Spinal cord (tissue), 10 donors: ENCODE results near the gene FBXL14. TPM values are rescaled to one million over a fixed set of nuclear protein-coding genes. Genes with fewer than 3 reads are reported as not detected.

ENCODE experiments used
- DNase-seq, 6 donors: peaks; one replicate each; pipeline versions ENCODE4 v3.0.0 to v3.0.0-alpha.2; 2013 to 2015; ENCODE audit warnings: low spot score in 6 of 6, low read depth in 4 of 6
- H3K27ac ChIP-seq: one replicate; pipeline ENCODE4 v1.5.1; 2013; ENCODE audit warnings: low read depth, low read length, control low read depth
- H3K27me3 ChIP-seq: one replicate; pipeline ENCODE4 v1.6.1; 2013; ENCODE audit warnings: low read length; ENCODE audit not compliant: control insufficient read depth, insufficient read depth
- H3K36me3 ChIP-seq: one replicate; pipeline ENCODE4 v1.6.1; 2013; ENCODE audit warnings: low read length; ENCODE audit not compliant: control insufficient read depth, insufficient read depth
- H3K4me1 ChIP-seq: one replicate; pipeline ENCODE4 v1.6.1; 2013; ENCODE audit warnings: low read length; ENCODE audit not compliant: control insufficient read depth, insufficient read depth
- H3K4me3 ChIP-seq: one replicate; pipeline ENCODE4 v1.5.1; 2013; ENCODE audit warnings: low read depth, low read length, control low read depth
- H3K9me3 ChIP-seq: one replicate; pipeline ENCODE4 v1.6.1; 2013; ENCODE audit warnings: low read length; ENCODE audit not compliant: control insufficient read depth, insufficient read depth
- WGBS: methylation state at CpG from one replicate; pipeline ENCODE4 v1.1.5; 2013; ENCODE audit warnings: missing lambda C conversion rate; ENCODE audit not compliant: insufficient coverage; 5-methylcytosine and 5-hydroxymethylcytosine counted together
- polyA plus RNA-seq, 2 donors: library from polyadenylated mRNA; unstranded; fragments of 120-200 nt; gene quantifications; one replicate each; pipeline ENCODE4 v1.2.1, GENCODE V29; 2013; ENCODE audit not compliant: insufficient read length in 2 of 2
- total RNA-seq, 2 donors: library from RNA; depleted of rRNA in 1 of 2; stranded (reverse); fragments of 120-200 nt in 1 of 2; fragments of >200 nt in 1 of 2; gene quantifications; one replicate each; pipeline versions ENCODE4 v1.2.3 to v1.2.4, GENCODE V29; 2013 to 2014
- donor health status: healthy.

FBXL14 gene
- total and polyA plus RNA-seq, 4 donors: 11.0 to 17.1 (median 15.8) TPM

DNA sequence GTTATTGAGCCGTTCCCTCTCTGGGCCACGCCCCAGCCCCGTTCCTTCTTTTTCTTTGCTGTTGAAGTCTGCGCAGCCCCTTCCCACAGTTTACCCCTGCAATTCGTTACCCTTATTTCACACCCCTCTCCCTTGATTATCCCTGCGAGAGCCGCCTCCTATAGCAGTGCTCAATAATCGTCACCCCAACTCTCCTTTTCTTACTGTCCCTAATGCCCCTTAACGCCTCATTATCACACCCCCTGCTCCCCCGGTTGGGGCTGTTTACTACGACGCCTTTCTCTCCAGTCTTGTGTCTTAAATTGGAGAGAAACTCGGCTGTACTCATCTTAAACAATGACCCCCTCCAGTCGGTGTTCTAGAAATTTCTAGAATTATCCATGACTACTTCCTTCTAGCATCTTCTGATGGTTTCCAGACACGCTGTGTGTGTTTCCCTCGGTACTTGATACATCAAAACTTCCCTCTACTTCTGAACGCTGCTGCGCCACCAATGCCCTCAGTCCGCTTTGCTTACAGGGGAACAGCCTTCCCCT lies 713 bp upstream of the FBXL14 start:
- Histone ChIP-seq H3K36me3 (peaks cover 13% of the 10 kb centered on the region), H3K9me3 (no peaks in the 10 kb centered on the region), H3K27me3 (no peaks in the 10 kb centered on the region), H3K4me3 (peak overlapping the region; percentile 86), H3K4me1 (peaks cover 30% of the 10 kb centered on the region), H3K27ac (peak overlapping the region; percentile 96)
- 2% methylated on average over 15 of the region's 19 CpGs for WGBS
- DNase-seq: peak in 2 of 6 donors; percentile 64 to 76

DNA sequence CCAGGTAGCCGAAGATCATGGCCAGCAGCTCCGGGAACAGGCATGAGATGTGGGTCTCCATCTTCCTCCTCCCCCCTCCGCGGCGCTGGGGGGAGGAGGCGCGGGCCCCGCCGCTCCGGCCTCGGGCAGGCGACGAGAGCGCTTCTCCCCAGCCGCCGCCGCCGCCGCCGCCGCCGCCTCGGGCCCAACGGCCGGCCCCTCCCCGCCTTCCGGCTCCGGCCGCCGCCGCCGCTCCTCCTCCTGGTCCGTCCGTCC lies 448 bp downstream of the FBXL14 start:
- peak overlapping the region; percentile 89 for H3K27ac ChIP-seq
- H3K36me3 ChIP-seq: peaks cover 13% of the 10 kb centered on the region
- WGBS: under 1% methylated on average over 34 of the region's 34 CpGs
- H3K4me1 ChIP-seq: peaks cover 30% of the 10 kb centered on the region
- peak in 1 of 6 donors; percentile 73 for DNase-seq
- peak overlapping the region; percentile 51 for H3K4me3 ChIP-seq
- no peaks in the 10 kb centered on the region for H3K27me3 ChIP-seq
- H3K9me3 ChIP-seq: no peaks in the 10 kb centered on the region

DNA sequence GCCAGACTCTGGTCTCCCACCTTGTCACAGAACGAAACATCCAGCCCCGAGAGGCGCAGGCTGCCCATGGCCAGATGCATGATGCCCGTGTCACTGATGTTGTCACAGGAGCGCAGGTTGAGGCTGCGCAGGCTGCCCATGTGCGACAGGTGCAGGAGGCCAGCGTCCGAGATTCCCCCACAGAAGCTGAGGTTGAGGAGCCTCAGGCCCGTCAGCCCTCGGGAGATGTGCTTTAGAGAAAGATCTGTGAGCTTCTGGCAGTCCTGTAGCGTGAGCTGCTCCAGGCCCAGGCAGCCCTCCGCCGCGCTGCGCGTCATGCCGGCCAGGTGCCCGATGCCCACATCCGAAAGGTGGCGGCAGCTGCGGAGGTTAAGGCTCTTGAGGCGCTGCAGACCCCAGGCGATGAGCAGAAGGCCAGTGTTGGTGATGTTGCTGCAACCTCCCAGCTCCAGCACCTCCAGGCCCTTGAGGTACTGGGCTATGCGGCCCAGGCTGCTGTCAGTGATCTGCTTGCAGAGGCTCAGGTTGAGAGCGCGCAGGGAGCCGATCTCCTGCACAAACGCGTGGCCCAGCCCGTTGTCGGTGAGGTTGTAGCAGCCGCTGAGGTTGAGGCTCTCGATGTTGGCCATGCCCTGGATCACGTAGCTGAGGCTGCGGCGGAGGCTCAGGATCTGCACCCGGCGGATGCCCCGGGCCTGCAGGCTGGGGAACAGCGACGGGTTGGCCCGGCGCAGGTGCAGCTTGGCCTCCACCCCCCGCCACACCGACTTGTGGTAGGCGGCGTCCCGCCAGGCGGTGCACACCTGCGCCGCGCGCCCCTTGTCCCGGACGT lies 991 bp downstream of the FBXL14 start:
- Histone ChIP-seq H3K4me1 (peaks cover 30% of the 10 kb centered on the region), H3K36me3 (peaks cover 13% of the 10 kb centered on the region), H3K27ac (peak overlapping the region; percentile 89), H3K4me3 (peak overlapping the region; percentile 51), H3K27me3 (no peaks in the 10 kb centered on the region), H3K9me3 (no peaks in the 10 kb centered on the region)
- peak in 2 of 6 donors; percentile 59 for DNase-seq
- WGBS: 2% methylated on average over 56 of the region's 56 CpGs

DNA sequence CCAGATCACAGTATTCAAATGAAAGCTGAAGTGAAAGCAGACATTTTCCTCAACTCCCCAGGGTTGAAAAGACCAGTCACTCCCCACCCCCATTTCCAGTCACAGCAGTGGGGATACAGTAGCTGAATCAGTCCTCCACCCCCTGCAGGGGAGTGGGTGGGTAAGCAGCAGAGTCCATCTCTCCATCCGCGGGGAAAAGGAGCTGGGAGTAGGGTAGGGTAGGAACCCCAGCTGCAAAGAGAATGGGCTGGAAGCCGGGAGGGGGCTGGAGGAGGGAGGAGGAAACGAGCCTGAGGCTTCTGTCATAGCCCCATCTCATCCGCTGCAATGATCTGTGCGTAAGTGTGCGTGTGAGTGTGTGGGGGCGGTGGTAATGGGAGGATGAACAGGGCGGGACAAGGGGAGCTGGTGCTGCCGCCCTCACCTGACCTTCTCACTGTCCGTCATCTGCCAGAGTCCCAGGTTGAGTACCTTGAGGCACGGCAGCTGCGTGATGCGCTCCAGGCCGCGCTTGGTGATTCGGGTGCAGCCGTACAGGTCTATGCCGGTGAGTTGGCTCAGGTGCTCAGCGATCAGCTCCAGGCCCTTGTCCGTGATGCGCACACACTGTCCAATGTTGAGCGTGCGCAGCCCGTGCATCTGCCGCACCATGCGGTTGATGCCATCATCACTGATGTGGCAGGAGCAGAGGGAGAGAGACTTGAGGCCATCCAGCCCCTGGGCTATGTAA lies 1.8 kb downstream of the FBXL14 start:
- H3K27me3 ChIP-seq: no peaks in the 10 kb centered on the region
- WGBS: 3% methylated on average over 27 of the region's 27 CpGs
- H3K9me3 ChIP-seq: no peaks in the 10 kb centered on the region
- peak overlapping the region; percentile 89 for H3K27ac ChIP-seq
- DNase-seq: peak in 2 of 6 donors; percentile 73 to 78
- peaks cover 30% of the 10 kb centered on the region for H3K4me1 ChIP-seq
- peaks cover 13% of the 10 kb centered on the region for H3K36me3 ChIP-seq
- peak overlapping the region; percentile 51 for H3K4me3 ChIP-seq

DNA sequence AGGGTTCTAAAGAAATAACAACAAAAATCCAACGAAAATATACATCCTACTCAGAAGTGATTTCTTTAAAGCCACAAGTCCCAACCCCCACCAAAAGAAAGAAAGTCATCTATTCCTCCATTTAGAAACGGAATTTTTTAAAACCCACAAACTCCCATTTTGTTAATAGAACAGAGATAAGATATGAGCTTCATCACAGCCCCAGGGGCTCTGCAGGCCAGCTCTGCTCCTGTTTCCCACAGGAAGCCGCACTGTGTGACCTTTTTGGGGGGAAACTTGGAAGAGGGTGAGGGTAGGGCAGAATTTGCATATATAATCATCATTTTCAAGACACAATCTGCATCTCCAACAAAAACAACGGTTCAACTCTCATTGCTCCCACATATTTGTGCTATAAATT lies 2.8 kb downstream of the FBXL14 start:
- DNase-seq: no peak
- Histone ChIP-seq H3K9me3 (no peaks in the 10 kb centered on the region), H3K4me3 (peak overlapping the region; percentile 51), H3K36me3 (peaks cover 13% of the 10 kb centered on the region), H3K4me1 (peaks cover 32% of the 10 kb centered on the region), H3K27me3 (no peaks in the 10 kb centered on the region), H3K27ac (peak overlapping the region; percentile 89)
- no CpG with 5 or more reads among the region's 4 CpGs for whole genome bisulfite sequencing

DNA sequence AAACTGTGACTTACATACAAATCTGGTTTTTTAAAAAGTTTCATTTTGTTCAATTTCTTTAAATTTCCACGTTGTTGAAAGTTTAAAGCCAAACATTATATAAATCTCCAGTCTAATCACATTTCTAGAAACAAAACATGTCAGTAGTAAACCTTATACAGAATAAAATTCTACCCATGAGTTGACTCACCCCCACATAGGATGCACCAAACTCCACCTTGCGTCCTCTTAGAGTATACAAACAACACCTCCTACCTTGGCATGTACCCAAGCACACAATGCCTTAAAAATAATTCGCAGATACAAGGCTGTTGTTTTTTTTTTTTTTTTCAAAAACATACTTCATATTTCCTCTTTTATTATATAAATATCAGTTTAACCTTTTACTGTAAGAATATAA lies 3.3 kb downstream of the FBXL14 start:
- no peaks in the 10 kb centered on the region for H3K27me3 ChIP-seq
- H3K4me1 ChIP-seq: peaks cover 37% of the 10 kb centered on the region
- peak in 2 of 6 donors; percentile 47 to 80 for DNase-seq
- H3K36me3 ChIP-seq: peaks cover 16% of the 10 kb centered on the region
- WGBS: 7% methylated on average over 2 of the region's 3 CpGs
- no peaks in the 10 kb centered on the region for H3K9me3 ChIP-seq
- H3K27ac ChIP-seq: peak overlapping the region; percentile 89
- peak overlapping the region; percentile 51 for H3K4me3 ChIP-seq

DNA sequence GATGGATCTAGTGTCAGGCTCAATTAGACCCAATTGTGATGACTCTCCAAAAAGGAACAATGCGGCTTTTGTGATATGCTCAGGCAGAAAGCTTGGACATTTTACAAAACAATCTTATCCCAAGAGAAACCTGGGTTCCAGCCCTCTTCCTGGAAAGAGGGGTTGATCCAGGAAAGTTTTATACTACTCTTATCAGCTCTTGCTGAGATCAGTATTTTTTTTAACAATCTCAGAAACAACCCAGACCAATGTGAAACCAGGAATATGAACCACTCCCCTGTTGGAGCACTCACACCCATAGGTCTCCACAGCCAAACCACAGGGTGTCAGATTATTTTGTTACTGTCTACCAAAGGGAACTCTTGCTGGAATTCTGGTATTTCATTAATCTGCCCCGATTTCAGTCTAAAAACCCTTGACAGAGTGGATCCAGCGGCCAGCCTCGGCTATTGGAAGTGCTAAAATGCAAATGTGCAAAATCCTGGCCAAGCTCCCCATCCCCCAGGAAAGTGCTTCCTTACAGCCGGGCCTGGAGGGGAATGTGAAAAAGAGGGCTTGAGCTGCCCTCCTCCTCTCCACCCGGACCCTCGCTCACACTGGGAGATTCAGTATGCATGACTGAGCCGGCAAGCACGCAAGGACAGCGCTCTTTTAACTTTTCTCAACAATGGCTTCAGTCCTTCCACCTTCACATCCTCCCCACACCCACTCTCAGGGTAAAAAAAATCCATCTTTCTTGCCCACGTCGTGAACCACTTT lies 4.0 kb downstream of the FBXL14 start:
- DNase-seq: peak in 2 of 6 donors; percentile 86 to 87
- Histone ChIP-seq H3K4me3 (peak overlapping the region; percentile 51), H3K27ac (peak overlapping the region; percentile 89), H3K27me3 (no peaks in the 10 kb centered on the region), H3K36me3 (peaks cover 16% of the 10 kb centered on the region), H3K4me1 (peaks cover 36% of the 10 kb centered on the region), H3K9me3 (no peaks in the 10 kb centered on the region)
- 12% methylated on average over 9 of the region's 12 CpGs for WGBS

DNA sequence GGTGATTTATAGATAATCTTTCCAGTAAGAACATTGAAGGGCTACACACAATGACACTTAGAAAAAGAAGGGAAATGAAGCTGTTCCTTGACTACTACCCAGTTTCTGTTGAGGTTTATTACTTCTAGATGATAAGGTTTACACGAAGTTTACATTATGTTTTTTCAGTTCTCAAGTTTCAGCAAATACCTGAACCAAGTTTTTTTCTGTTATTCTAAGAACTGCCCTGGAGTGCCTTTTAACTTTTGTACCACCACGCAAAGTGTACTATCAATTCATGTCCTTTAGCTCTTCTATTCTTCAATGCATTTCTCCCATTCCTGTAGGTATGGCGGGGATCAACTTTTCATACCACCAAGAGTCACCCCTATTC lies 5.8 kb downstream of the FBXL14 start:
- WGBS: 94% methylated on average over 2 of the region's 3 CpGs
- Histone ChIP-seq H3K4me3 (no peak overlapping the region), H3K27ac (peak overlapping the region; percentile 58), H3K36me3 (peaks cover 13% of the 10 kb centered on the region), H3K9me3 (no peaks in the 10 kb centered on the region), H3K4me1 (peaks cover 30% of the 10 kb centered on the region), H3K27me3 (no peaks in the 10 kb centered on the region)
- DNase-seq: no peak

DNA sequence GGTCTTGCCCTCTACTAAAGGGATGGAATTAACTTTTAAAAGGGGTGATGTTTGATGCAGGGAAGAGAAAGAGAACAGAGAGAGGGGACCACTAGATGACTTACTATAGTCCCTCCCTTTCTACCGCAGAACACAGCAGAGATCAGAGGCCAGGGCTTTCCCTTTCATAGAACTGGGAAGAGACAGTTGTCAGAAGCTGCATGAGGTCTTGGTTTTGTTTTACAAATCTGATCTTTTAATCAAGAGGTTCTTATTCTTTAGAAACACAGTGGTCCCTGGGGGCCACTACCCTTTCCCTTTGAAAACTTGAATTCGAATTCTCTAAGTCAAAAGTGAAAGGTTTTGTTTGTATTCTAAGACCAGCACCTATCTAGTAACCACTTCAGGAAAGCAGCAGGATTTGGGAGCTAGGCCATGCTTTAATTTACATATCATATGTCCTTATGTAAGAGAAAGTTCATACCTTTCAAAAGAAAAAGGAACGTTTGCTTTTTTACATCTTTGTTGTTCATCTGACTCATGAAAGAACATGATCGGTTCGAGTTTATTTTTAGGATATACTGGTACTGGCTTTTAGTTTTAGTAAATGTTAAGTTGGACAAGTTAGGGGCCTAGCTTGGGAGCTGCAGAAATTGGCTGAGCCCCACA lies 6.3 kb downstream of the FBXL14 start:
- Histone ChIP-seq H3K27me3 (no peaks in the 10 kb centered on the region), H3K27ac (peak overlapping the region; percentile 58), H3K4me3 (no peak overlapping the region), H3K4me1 (peaks cover 25% of the 10 kb centered on the region), H3K9me3 (no peaks in the 10 kb centered on the region), H3K36me3 (peaks cover 8% of the 10 kb centered on the region)
- WGBS: 10% methylated on average over 2 of the region's 5 CpGs
- DNase-seq: no peak
